GM19035 (cell line): ENCODE measurements around the gene WDFY2.
"Not testable (repeated sequence)": the region's sequence is repeated elsewhere in the genome, so short reads cannot be mapped to it uniquely, and the experiment has no call there.

ENCODE experiments used
- ATAC-seq: cut with Tn5 transposase; IDR thresholded peaks from one replicate; pipeline ENCODE4 v1.9.1; 2021; ENCODE audit not compliant: unreplicated experiment

The WDFY2 gene

GRCh38 chr13:51562011-51562671, 22.1 kb upstream of the WDFY2 start:
- ATAC-seq: peak; percentile 56

GRCh38 chr13:51564252-51564651, 20.0 kb upstream of the WDFY2 start:
- no peak for ATAC-seq

GRCh38 chr13:51564671-51565070, 19.6 kb upstream of the WDFY2 start:
- ATAC-seq: no peak

GRCh38 chr13:51569001-51569400, 15.3 kb upstream of the WDFY2 start:
- ATAC-seq: not testable (repeated sequence)

DNA sequence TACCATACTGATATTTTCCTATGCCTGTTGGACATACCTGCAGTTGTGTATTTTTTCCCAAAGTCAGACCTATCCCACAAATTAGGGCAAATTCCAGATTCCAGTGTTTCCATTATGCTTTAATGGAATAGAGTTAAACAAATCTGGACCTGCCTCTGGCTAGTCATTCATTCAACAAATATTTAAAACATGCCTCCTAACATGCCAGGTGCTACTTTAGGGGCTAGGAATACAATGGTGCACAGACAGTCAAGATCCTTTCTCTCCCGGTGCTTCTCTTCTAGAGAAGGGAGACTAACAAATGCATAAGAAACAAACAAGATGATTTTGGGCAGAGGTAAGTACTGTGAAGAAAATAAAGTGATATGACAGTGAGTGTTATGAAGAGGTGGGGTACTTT, 7.5 kb upstream of the WDFY2 start:
- ATAC-seq: no peak

GRCh38 chr13:51577690-51578089, 6.6 kb upstream of the WDFY2 start:
- no peak for ATAC-seq

GRCh38 chr13:51579676-51580075, 4.6 kb upstream of the WDFY2 start:
- ATAC-seq: no peak

- ATAC-seq: no peak
Measured at GRCh38 chr13:51581148-51581820, 3.0 kb upstream of the WDFY2 start.

GRCh38 chr13:51583469-51583874, 790 bp upstream of the WDFY2 start:
- no peak for ATAC-seq

- ATAC-seq: peak; percentile 36
Measured at GRCh38 chr13:51584731-51585672, 740 bp downstream of the WDFY2 start.

GRCh38 chr13:51585696-51586095, 1.4 kb downstream of the WDFY2 start:
- ATAC-seq: no peak

DNA sequence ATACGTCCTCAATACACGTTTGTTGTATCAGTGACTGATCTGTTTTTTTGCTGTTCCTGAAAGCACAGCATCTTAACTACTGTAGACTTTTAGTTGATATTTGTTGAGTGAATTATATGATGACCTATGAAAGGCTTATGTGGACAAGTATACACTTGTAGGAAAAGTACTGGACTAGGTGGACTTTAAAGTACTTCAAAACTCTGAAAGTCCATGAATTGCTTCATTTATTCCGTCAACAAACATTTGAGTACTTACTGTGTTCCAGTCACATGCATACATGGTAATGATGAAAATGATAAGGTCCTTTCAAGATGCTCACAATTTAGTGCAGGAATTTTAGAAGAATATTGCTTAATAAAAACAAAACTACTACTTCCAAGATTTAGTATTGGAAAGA, 3.1 kb downstream of the WDFY2 start:
- no peak for ATAC-seq

DNA sequence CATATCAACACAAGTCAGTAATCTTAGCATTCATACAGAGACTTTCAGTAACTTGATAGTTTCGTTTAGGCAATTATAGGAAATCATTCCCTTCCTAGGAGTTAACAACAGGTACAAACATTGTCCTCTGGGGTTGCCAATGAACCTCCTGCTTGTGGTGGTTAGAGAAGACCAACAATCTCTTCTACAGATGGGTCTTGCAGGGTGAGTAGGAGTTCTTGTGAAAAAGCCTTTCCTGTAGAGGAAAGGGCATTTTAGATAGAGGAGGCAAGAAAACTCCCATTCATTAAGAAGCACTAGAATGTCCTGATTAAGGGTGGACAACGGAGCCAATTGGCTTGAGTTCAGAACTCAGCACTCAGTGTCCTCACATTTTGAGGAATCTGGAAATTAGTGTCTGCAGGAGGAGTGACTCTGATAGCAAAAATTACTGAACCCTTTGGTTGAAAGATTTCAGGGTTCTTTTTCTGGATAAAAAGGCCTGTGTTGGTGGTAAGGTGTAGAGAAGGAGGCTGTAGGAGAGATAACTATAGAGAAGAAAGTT, 4.2 kb downstream of the WDFY2 start:
- ATAC-seq: no peak

- ATAC-seq: no peak
Measured at GRCh38 chr13:51589793-51590192, 5.5 kb downstream of the WDFY2 start.

DNA sequence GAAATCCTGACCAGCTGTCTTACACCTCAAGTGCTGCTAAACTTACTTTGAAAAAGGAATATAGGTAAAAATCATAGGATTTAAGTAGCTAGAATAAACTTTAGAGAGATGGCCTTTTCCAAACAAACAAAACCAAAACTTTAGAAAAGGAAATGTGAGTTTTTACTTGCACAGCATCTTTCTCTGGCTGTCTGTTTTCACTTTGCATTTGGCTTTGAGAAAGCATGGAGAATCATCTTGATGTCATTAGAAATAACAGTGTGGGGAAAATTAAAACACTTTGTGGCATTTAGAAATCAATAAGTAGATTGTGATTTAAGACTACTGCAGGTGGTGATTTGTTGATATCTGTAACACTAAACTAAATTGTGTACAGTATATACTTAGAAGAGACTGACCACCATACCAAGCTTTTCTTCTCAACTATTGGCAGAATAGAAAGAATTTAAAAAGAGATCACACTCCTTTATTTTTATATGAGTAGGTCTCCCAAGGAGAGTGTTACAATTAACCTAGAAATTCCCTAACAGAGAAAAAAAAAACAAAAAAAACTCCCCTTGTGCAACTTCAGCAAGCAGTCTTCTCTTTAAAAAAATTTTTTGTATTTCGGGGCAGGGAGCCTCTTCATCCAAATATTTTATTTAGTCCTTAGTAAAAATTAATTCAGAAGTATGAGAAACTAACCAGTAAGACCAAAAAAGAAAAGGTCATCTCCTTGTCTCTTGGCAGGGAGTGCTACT, 6.1 kb downstream of the WDFY2 start:
- no peak for ATAC-seq

DNA sequence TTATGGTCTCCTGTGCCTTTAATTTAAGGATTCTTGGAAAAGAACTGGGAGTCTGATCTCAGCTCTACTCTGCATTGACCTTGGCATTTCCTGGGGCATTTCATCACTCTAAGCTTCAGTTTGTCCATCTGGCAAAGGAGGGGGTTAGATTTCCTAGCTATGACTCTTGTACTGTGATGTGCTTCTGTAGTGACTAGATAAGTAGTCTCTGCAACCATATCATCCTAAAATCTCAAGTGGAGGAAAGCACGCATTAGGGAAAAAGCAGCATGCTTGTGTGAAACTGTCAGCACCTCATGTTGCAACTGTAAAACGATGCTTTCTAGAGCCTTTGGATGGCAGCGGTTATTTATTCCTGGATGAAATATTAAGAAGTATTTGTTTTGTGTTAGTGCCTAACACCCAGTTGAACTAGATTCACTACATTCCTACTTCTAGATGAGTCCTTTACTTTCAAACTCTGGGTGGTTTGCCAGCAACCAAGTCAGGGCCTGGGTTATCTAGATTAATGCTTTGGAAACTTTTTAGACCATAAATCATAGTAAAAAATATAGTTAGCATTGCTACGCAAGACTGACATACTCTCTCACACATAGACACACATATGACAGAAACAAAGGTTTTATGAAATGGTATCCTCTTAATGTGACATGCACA, 6.8 kb downstream of the WDFY2 start:
- no peak for ATAC-seq

DNA sequence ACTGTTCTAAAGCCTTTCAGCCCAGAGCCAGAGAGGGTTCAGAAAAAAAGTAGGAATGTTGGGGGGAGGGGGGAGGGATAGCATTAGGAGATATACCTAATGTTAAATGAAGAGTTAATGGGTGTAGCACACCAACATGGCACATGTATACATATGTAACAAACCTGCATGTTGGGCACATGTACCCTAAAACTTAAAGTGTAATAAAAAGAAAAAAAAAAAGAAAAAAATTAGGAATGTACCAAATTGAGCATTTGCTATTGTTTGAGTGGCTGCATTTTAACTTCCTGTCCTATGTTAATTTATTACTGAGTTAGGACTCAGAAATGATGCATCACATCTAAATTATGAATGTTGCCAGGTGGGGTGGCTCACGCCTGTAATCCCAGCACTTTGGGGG, 7.7 kb downstream of the WDFY2 start:
- ATAC-seq: not testable (repeated sequence)

- no peak for ATAC-seq
Measured at GRCh38 chr13:51594432-51594831, 10.2 kb downstream of the WDFY2 start.

GRCh38 chr13:51595416-51595815, 11.2 kb downstream of the WDFY2 start:
- no peak for ATAC-seq

DNA sequence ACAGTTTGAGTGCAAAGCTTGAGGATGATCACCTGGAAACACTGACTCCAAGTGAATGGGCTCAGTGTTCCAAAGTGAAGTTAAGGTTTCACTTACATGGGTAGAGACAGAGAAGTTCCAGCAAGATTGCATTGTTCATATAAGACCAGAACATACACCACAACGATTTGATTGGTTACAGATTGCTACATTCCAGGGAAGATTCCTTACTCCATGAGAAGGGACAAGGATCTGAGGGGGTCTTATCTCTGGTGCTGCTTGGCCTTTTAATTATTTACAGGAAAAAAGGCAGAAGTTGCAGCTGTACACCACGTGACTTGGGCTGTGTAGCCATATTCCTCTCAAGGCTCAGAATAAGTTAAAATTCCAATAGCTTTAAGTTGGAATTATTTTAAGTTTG, 12.3 kb downstream of the WDFY2 start:
- no peak for ATAC-seq
